Small intestine (tissue), 7 donors: ENCODE data around the gene CR2. TPM values are rescaled to one million over a fixed set of nuclear protein-coding genes. Genes with fewer than 3 reads are reported as not detected.

Experiments
- DNase-seq, 2 donors: peaks; one replicate each; pipeline versions ENCODE4 v3.0.0 to v3.0.0-alpha.2; 2013
- FAIRE-seq: peaks from 2 replicates; lab custom pipeline; 2012; peaks lifted over from hg19 to GRCh38; lab: Jason Lieb, UNC
- H3K27ac ChIP-seq, 3 donors: one replicate each; pipeline ENCODE4 v1.5.1; 2013; ENCODE audit warnings: low read length in 2 of 3, mild to moderate bottlenecking in 2 of 3, control low read depth in 1 of 3, inconsistent platforms in 1 of 3, low read depth in 1 of 3, moderate library complexity in 1 of 3
- H3K27me3 ChIP-seq, 3 donors: one replicate each; pipeline ENCODE4 v1.6.1; 2013; ENCODE audit warnings: low read length in 3 of 3, inconsistent platforms in 1 of 3; ENCODE audit not compliant: control insufficient read depth in 3 of 3, insufficient read depth in 3 of 3
- H3K36me3 ChIP-seq, 3 donors: one replicate each; pipeline ENCODE4 v1.6.1; 2013; ENCODE audit warnings: low read length in 3 of 3, inconsistent platforms in 1 of 3, low read depth in 1 of 3, mild to moderate bottlenecking in 1 of 3, moderate library complexity in 1 of 3; ENCODE audit not compliant: control insufficient read depth in 3 of 3, insufficient read depth in 2 of 3
- H3K4me1 ChIP-seq, 3 donors: one replicate each; pipeline ENCODE4 v1.6.1; 2013; ENCODE audit warnings: low read length in 2 of 3, inconsistent platforms in 1 of 3, low read depth in 1 of 3, mild to moderate bottlenecking in 1 of 3, moderate library complexity in 1 of 3; ENCODE audit not compliant: control insufficient read depth in 3 of 3, insufficient read depth in 2 of 3
- H3K4me3 ChIP-seq, 3 donors: one replicate each; pipeline ENCODE4 v1.5.1; 2013; ENCODE audit warnings: low read length in 3 of 3, control low read depth in 1 of 3, inconsistent platforms in 1 of 3, low read depth in 1 of 3, mild to moderate bottlenecking in 1 of 3, moderate library complexity in 1 of 3
- H3K9me3 ChIP-seq, 2 donors: one replicate each; pipeline ENCODE4 v1.6.1; 2013; ENCODE audit warnings: low read depth in 1 of 2, low read length in 1 of 2; ENCODE audit not compliant: control insufficient read depth in 2 of 2, insufficient read depth in 1 of 2
- WGBS, 3 donors: extraction: QIAGEN DNeasy Blood & Tissue Kit; methylation state at CpG; one replicate each; pipeline ENCODE4 v1.1.7; 2013; 5-methylcytosine and 5-hydroxymethylcytosine counted together
- polyA plus RNA-seq, 4 donors: library from polyadenylated mRNA; stranded (reverse) in 3 of 4; unstranded in 1 of 4; fragments of 200-250 nt in 3 of 4; fragments of 120-200 nt in 1 of 4; gene quantifications; one replicate each; pipeline versions ENCODE4 v1.2.1 to v1.2.3, GENCODE V29; 2013
- donor health status: healthy with polysubstance abuse.
- donor health status: control.
- donor health status: control.
- donor health status: Bipolar disorder and iron deficiency.
- donor health status: healthy.

Gene CR2
- polyA plus RNA-seq, 4 donors, result 0.22 to 12.0 (median 0.28) TPM

DNA sequence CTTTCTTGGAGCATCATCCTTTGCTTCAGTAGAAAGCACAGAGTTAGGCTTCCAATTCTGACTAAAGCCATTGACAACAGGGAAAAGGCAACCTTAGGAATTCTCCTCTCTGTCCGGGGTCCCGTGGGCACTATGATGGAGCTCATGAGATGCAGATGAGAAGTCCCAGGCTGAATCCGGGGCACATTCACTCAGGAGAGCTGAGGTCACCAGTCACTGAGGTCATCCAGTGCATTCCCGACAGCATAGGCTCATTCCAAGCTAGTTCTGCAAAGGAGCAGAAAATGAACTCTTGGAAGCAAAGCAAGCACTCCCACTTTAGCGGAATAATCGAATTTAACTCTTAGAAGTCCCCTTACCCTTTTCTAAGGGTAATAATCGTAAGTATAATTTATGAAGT is 48.6 kb downstream of the CR2 start:
- no peak overlapping the region for H3K27ac ChIP-seq
- WGBS, 3 donors, result 64 to 70% (median 68%) methylated on average over 7 of the region's 7 CpGs
- H3K4me1 ChIP-seq, result no peaks in the 10 kb centered on the region
- H3K27me3 ChIP-seq, result peaks cover 0 to 14% (median 0%) of the 10 kb centered on the region in 3 donors
- no peak for DNase-seq
- no peak overlapping the region for H3K4me3 ChIP-seq
- no peaks in the 10 kb centered on the region for H3K36me3 ChIP-seq
- H3K9me3 ChIP-seq, result no peaks in the 10 kb centered on the region
- FAIRE-seq, result no peak

DNA sequence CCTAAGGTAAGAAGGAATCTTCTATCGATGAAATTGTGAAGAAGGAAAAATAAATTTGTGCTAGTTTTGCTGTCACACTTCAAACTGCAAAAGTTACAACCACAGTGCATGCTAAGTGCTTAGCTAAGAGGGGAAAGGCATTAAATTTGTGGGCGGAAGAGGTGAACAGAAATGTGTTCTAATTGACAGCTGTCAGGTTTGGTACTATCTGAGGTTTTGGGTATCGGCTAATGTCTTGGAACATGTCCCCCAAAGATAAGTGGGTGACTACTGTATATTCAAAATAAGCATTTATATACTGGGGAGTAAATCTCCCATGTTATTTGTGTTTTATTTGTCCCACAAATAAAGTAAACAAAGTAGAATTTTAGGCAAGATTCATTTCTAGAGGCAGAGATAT is 49.8 kb downstream of the CR2 start:
- DNase-seq (no peak), FAIRE-seq (no peak)
- no peaks in the 10 kb centered on the region for H3K4me1 ChIP-seq
- peaks cover 0 to 14% (median 0%) of the 10 kb centered on the region in 3 donors for H3K27me3 ChIP-seq
- no peaks in the 10 kb centered on the region for H3K36me3 ChIP-seq
- H3K9me3 ChIP-seq, result no peaks in the 10 kb centered on the region
- no peak overlapping the region for H3K27ac ChIP-seq
- 87 to 94% (median 91%) methylated on average over 3 of the region's 3 CpGs for WGBS, 3 donors
- H3K4me3 ChIP-seq, result no peak overlapping the region

DNA sequence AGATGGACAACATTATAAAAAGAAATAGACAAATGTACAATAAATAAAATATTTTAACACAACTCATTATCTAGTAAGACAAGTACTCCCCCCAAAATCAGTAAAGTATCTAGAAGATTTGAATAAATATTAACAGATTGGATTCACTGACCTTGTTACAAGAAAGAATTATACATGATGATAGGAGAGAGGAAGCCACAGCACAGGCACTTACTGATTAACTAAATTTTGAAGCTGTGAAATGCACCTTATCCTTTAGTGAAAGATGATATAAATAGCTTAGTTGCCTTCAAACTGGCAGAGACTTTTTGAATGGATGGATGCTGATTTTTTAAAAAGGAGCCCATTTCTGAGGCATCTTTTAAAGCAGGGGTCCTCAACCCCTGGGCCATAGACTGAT is 50.3 kb downstream of the CR2 start:
- H3K27me3 ChIP-seq, result peaks cover 0 to 14% (median 0%) of the 10 kb centered on the region in 3 donors
- DNase-seq, result no peak
- H3K9me3 ChIP-seq, result no peaks in the 10 kb centered on the region
- no peak overlapping the region for H3K27ac ChIP-seq
- H3K36me3 ChIP-seq, result no peaks in the 10 kb centered on the region
- no peaks in the 10 kb centered on the region for H3K4me1 ChIP-seq
- H3K4me3 ChIP-seq, result no peak overlapping the region
- no peak for FAIRE-seq

DNA sequence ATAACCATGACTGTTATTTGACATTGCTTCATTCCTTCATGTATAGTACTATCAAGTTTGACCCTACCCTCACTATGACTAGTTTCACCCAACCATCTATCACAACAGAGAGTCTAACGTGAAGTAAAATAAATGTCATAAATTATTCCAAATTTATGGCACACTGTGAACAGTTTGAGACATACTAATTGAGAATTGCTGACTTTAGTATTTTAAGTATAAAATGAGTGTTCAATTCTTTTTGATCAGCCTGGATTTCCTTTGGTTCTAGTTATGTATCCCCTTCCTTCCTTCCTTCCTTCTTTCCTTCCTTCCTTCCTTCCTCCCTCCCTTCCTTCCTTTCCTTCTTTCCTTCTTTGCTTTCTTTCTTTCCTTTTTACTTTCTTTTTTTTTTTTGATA is 56.3 kb downstream of the CR2 start:
- Histone ChIP-seq H3K4me3 (no peak overlapping the region), H3K27me3 (peaks cover 0 to 5% (median 0%) of the 10 kb centered on the region in 3 donors), H3K4me1 (no peaks in the 10 kb centered on the region), H3K36me3 (no peaks in the 10 kb centered on the region), H3K27ac (no peak overlapping the region), H3K9me3 (no peaks in the 10 kb centered on the region)
- FAIRE-seq (no peak), DNase-seq (no peak)
- 45 to 65% (median 61%) methylated on average over 1 of the region's 1 CpG for WGBS, 3 donors

- FAIRE-seq (peak; percentile 26), DNase-seq (no peak)
- WGBS, 3 donors, result 94 to 96% (median 96%) methylated on average over 13 of the region's 13 CpGs
- H3K4me3 ChIP-seq, result no peak overlapping the region
- no peak overlapping the region for H3K27ac ChIP-seq
- H3K9me3 ChIP-seq, result no peaks in the 10 kb centered on the region
- no peaks in the 10 kb centered on the region for H3K4me1 ChIP-seq
- peaks cover 0 to 3% (median 0%) of the 10 kb centered on the region in 3 donors for H3K27me3 ChIP-seq
- no peaks in the 10 kb centered on the region for H3K36me3 ChIP-seq
Measured at GRCh38 chr1:207514890-207515289, 60.8 kb downstream of the CR2 start.

DNA sequence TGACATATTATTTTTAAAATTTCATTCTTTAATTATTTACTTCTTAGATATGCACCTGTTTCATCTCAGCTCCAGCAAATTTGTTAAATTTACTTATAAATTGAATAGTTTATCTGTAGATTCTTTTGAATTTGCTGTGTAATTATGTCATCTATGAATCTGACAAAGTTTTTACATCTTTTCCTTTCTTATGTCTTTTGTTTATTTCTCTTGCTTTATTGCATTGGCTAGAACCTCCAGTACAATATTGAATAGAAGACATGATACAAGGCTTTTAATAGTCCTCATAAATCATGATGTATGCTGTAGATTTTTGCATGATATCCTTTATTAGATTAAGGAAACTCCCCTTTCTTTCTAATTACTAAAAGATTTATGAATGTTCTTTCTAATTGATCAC is 62.6 kb downstream of the CR2 start:
- DNase-seq, result no peak
- no peak for FAIRE-seq

DNA sequence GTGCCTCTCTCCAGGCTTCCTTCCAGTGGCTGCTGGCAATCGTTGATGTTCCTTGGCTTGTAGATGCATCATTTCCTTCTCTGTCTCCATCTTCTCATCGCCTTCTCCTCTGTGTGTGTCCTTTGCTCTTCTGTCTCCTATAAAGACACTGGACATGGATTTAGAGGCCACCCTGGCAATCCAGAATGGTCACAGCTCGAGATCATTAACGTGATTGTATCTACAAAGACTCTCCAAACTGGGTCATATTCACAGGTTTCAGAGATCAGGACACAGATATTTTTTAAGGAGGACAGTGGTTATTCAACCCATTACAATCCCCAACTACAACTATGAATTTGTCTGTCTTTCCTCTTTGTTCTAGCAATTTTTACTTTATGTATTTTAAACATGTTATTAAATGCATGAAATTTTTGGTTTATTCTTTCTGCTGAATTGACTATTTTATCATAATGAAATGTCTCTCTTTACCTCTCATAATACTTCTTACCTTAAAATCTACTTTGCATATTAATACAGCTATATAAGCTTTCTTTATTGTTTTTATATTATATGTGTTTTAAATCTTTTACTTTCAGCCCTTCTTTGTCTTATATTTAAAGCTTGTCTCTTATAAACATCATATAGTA is 64.6 kb downstream of the CR2 start:
- Histone ChIP-seq H3K36me3 (no peaks in the 10 kb centered on the region), H3K27ac (no peak overlapping the region), H3K4me1 (no peaks in the 10 kb centered on the region), H3K4me3 (no peak overlapping the region), H3K27me3 (peaks cover 0 to 5% (median 0%) of the 10 kb centered on the region in 3 donors), H3K9me3 (no peaks in the 10 kb centered on the region)
- WGBS, 3 donors, result 55 to 68% (median 61%) methylated on average over 4 of the region's 4 CpGs
- DNase-seq (no peak), FAIRE-seq (no peak)

More for the DNA sequence above, 62.6 kb downstream of the CR2 start:
- no peaks in the 10 kb centered on the region for H3K36me3 ChIP-seq
- no peak overlapping the region for H3K4me3 ChIP-seq
- no peaks in the 10 kb centered on the region for H3K9me3 ChIP-seq
- H3K27me3 ChIP-seq, result peaks cover 0 to 5% (median 0%) of the 10 kb centered on the region in 3 donors
- no peak overlapping the region for H3K27ac ChIP-seq
- H3K4me1 ChIP-seq, result no peaks in the 10 kb centered on the region

GRCh38 chr1:207519505-207520399 is 65.6 kb downstream of the CR2 start:
- H3K36me3 ChIP-seq, result no peaks in the 10 kb centered on the region
- 79 to 85% (median 84%) methylated on average over 23 of the region's 23 CpGs for WGBS, 3 donors
- H3K4me1 ChIP-seq, result no peaks in the 10 kb centered on the region
- no peak overlapping the region for H3K27ac ChIP-seq
- no peaks in the 10 kb centered on the region for H3K9me3 ChIP-seq
- peaks cover 0 to 5% (median 0%) of the 10 kb centered on the region in 3 donors for H3K27me3 ChIP-seq
- no peak for DNase-seq
- H3K4me3 ChIP-seq, result no peak overlapping the region
- FAIRE-seq, result no peak
